Kidney (tissue), 14 donors: Measurements from ENCODE around the gene KLF1. TPM values are rescaled to one million over a fixed set of nuclear protein-coding genes. Genes with fewer than 3 reads are reported as not detected.

ENCODE experiments used
- DNase-seq, 5 donors: peaks; one replicate each; pipeline ENCODE4 v3.0.0-alpha.2; 2013 to 2020
- FAIRE-seq: peaks from 2 replicates; lab custom pipeline; 2012; peaks lifted over from hg19 to GRCh38; lab: Jason Lieb, UNC
- H3K27ac ChIP-seq, 2 donors: one replicate each; pipeline ENCODE4 v1.7.0; 2013; ENCODE audit warnings: low read depth in 2 of 2, low read length in 2 of 2, inconsistent platforms in 1 of 2
- H3K27me3 ChIP-seq: one replicate; pipeline ENCODE4 v1.7.1; 2013; ENCODE audit warnings: low read length, inconsistent platforms; ENCODE audit not compliant: control insufficient read depth, insufficient read depth
- H3K36me3 ChIP-seq, 3 donors: one replicate each; pipeline versions ENCODE4 v1.7.0 to v1.7.1; 2013; ENCODE audit warnings: low read length in 3 of 3, control low read depth in 1 of 3, inconsistent platforms in 1 of 3; ENCODE audit not compliant: insufficient read depth in 3 of 3, control insufficient read depth in 2 of 3
- H3K4me1 ChIP-seq, 3 donors: one replicate each; pipeline versions ENCODE4 v1.7.0 to v1.7.1; 2013; ENCODE audit warnings: low read length in 3 of 3, inconsistent platforms in 1 of 3, low read depth in 1 of 3; ENCODE audit not compliant: control insufficient read depth in 2 of 3, insufficient read depth in 2 of 3
- H3K4me3 ChIP-seq, 3 donors: one replicate each; pipeline versions ENCODE4 v1.7.0 to v1.8.1; 2013; ENCODE audit warnings: low read length in 3 of 3, control low read depth in 1 of 3, inconsistent platforms in 1 of 3
- H3K9ac ChIP-seq, 3 donors: one replicate each; pipeline versions ENCODE4 v1.7.0 to v1.7.1; 2013; ENCODE audit warnings: low read length in 3 of 3, control low read depth in 1 of 3, inconsistent platforms in 1 of 3
- H3K9me3 ChIP-seq, 3 donors: one replicate each; pipeline versions ENCODE4 v1.7.0 to v1.7.1; 2013; ENCODE audit warnings: low read length in 3 of 3, control low read depth in 1 of 3, inconsistent platforms in 1 of 3; ENCODE audit not compliant: control insufficient read depth in 2 of 3, insufficient read depth in 1 of 3
- CTCF ChIP-seq: IDR thresholded peaks from 3 replicates; pipeline ENCODE4 v1.5.1; 2012; ENCODE audit warnings: mild to moderate bottlenecking, moderate library complexity, borderline replicate concordance; ENCODE audit not compliant: insufficient read depth; ENCODE audit errors: extremely low read depth
- intact Hi-C: fragments of 100-400 bp; cut with DNase I; formaldehyde crosslinking; loops from one replicate; pipeline ENCODE4 v1.11.1; 2022
- polyA plus RNA-seq: library from polyadenylated mRNA; stranded (reverse); fragments of 350-450 nt; fragmentation: Illumina TruSeq; extraction: RNeasy Lipid Tissue Mini Kit (QIAGEN cat#74804); gene quantifications from one replicate; pipeline ENCODE4 v1.2.3, GENCODE V29; 2014; ENCODE audit warnings: low read depth, low replicate concordance; ENCODE audit not compliant: insufficient read depth
- total RNA-seq: library from RNA; stranded (reverse); fragmentation: NEBNext Ultra II Directional; extraction: Animal tissue kit (Norgen Biotek cat#: 25700); gene quantifications from one replicate; pipeline ENCODE4 v1.2.1, GENCODE V29; 2021
- donor health status: control.
- donor health status: control.
- donor health status: control.
- donor health status: control.
- donor health status: control.
- donor health status: DM: yes; HTN: yes; CAD: no.
- donor health status: Normal renal cell carcinoma (clear cell type).

KLF1 gene
- total and polyA plus RNA-seq, 2 donors from 2014 or later: not detected

- no peak overlapping the region for H3K9ac ChIP-seq
- no peak overlapping the region for H3K27ac ChIP-seq
- intact Hi-C loops: no loop called here
- no peak overlapping the region for H3K4me3 ChIP-seq
- no peak for DNase-seq
- H3K27me3 ChIP-seq: no peaks in the 10 kb centered on the region
- H3K4me1 ChIP-seq: no peaks in the 10 kb centered on the region
- no peaks in the 10 kb centered on the region for H3K36me3 ChIP-seq
- TF ChIP-seq CTCF: no peak
- no peak for FAIRE-seq
- H3K9me3 ChIP-seq: no peaks in the 10 kb centered on the region
Observed at GRCh38 chr19:12859546-12859945, 27.5 kb downstream of the KLF1 start.

- Histone ChIP-seq H3K4me1 (no peaks in the 10 kb centered on the region), H3K27me3 (no peaks in the 10 kb centered on the region), H3K9ac (no peak overlapping the region), H3K27ac (no peak overlapping the region), H3K4me3 (no peak overlapping the region), H3K36me3 (no peaks in the 10 kb centered on the region), H3K9me3 (no peaks in the 10 kb centered on the region)
- FAIRE-seq (no peak), DNase-seq (peak in 1 of 5 donors; percentile 29)
- TF ChIP-seq CTCF: no peak
- intact Hi-C loops: no loop called here
Observed at GRCh38 chr19:12858041-12858928, 28.7 kb downstream of the KLF1 start.

- no peak for TF ChIP-seq CTCF
- DNase-seq: no peak
- Histone ChIP-seq H3K36me3 (no peaks in the 10 kb centered on the region), H3K9me3 (no peaks in the 10 kb centered on the region), H3K4me1 (no peaks in the 10 kb centered on the region), H3K27ac (no peak overlapping the region), H3K27me3 (no peaks in the 10 kb centered on the region), H3K4me3 (no peak overlapping the region), H3K9ac (no peak overlapping the region)
- no peak for FAIRE-seq
- intact Hi-C loops: no loop called here
Observed at GRCh38 chr19:12856653-12857052, 30.3 kb downstream of the KLF1 start.
